Inflammatory macrophage treated with lipopolysaccharide for 1 hour (primary cell): ENCODE measurements around the gene SYNE1.
"Not testable (repeated sequence)": the region's sequence is repeated elsewhere in the genome, so short reads cannot be mapped to it uniquely, and the experiment has no call there.

Experiments used
- DNase-seq, 2 donors: peaks; one replicate each; pipeline ENCODE4 v3.0.0-alpha.2; 2020 to 2022

Gene SYNE1

GRCh38 chr6:152167641-152168603 lies 469.2 kb downstream of the SYNE1 start:
- no peak for DNase-seq

DNA sequence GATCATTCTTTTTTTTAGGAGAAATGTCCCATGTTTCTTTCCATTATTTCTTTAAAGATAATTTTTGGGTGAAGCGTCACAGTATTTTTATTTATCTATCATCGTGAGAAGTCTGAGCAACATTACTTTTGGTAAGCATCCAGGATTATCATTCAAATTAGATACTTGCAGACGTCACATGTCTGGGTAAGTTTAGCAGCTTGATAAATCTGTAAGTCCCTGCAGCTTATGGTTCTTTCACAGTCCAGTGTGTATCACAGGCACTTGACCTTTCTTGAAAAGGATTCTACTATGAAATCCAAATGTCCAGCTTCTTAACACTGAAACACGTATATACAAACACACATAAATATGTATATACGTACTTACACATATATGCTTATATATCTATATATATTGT lies 470.3 kb downstream of the SYNE1 start:
- DNase-seq = no peak

DNA sequence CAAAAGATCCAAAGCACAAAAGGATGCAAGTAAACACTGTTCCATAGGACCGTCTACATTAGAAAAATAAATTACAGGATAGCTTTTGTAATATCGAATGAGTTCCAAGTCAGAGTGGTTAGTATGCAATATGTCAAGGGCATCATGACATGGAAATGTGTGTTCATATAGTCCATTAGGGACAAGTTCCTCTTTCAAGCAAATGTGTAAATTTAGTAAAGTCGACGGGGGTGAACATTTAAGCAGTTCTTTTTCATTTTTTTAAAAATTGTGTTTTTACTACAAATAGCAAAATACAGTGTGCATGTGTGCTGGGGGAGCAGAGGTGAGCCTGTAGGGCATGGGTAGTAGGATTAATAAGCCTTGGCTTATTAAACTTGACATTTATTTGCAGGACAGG lies 470.7 kb downstream of the SYNE1 start:
- DNase-seq = peak in 1 of 2 donors; percentile 3

GRCh38 chr6:152164957-152165356 lies 472.2 kb downstream of the SYNE1 start:
- DNase-seq = no peak

- no peak for DNase-seq
Observed at GRCh38 chr6:152161501-152161900, 475.7 kb downstream of the SYNE1 start.

- DNase-seq = no peak
Observed at GRCh38 chr6:152160346-152160745, 476.8 kb downstream of the SYNE1 start.

DNA sequence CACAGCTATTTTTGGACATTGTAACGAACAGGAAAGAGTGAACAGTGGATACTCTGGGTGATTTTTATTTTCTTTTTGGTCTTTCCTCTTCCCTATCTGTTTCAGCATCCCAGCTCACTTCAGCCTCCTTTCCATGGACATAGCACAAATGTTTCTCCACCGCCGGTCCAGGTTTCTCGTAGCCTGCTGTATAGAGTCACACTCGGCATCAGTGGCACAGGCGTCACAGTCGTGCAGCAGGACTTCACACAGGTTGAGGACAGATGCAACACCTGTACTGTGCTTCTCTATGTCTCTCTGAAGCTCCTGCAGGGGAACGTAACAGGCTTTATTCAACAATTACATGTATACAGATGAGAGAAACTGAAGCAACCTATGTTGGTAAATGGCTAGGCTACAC lies 481.4 kb downstream of the SYNE1 start:
- no peak for DNase-seq

GRCh38 chr6:152154559-152155356 lies 482.4 kb downstream of the SYNE1 start:
- no peak for DNase-seq

- peak; percentile 5 to 15 for DNase-seq
Observed at GRCh38 chr6:152151920-152152319, 485.2 kb downstream of the SYNE1 start.

DNA sequence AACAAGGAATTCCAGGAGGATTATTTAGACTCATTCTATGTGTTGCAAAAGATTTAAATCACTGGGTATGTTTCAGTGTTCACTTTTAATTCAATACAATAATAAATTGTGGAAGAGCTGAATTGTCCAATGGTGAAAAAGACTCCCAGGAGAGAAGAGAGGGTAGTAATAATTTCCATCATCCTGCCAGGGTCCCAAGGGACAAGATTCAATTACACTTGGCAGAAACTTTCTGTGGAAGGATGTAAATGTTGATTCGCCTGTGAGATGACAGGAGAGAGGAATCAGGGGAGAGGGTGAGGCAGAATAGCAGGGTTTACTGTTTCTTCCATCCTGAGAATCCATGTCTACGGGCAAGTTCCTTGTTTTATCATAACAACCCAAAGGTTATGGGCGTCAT lies 487.0 kb downstream of the SYNE1 start:
- DNase-seq = no peak

GRCh38 chr6:152148412-152148811 lies 488.8 kb downstream of the SYNE1 start:
- DNase-seq = no peak

- DNase-seq = no peak
Observed at GRCh38 chr6:152147269-152147668, 489.9 kb downstream of the SYNE1 start.

DNA sequence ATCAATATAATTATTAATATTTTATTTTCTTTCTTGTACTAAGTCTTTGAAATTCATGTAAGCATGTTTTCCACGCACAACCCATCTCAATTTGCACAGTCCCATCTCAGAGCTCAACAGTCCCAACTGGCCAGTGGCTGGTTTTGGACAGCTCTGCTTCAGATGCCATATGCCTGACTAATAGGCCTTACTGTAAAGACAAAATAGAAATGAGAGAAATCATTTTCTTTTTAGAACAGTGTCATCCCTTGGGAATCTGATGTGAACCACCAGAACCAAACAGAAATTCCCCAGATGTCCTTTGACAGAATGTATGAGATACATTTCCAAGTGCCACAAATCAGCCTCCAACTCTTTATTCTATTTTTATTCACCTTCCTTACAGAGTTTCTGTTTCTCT lies 490.8 kb downstream of the SYNE1 start:
- DNase-seq = no peak

DNA sequence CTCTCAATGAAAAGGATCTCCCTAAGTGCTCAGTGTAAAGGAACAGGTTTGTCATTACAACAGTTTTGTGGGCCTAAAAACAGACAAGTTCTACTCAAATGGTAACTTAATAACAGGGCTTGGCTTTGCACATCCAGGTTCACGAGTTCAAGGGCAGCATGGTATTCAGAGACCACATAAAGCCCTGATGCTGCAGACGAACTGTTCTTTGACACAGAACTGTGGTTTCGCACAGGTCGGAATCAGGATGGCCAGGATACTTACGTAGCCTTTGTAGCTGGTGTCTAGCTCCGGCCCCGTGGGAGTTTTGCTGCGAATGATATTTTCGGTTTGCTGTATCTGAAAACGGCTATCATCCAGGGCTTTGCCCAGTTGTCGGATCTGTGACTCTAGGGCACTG lies 493.8 kb downstream of the SYNE1 start:
- DNase-seq = no peak

- no peak for DNase-seq
Observed at GRCh38 chr6:152142105-152142504, 495.1 kb downstream of the SYNE1 start.

DNA sequence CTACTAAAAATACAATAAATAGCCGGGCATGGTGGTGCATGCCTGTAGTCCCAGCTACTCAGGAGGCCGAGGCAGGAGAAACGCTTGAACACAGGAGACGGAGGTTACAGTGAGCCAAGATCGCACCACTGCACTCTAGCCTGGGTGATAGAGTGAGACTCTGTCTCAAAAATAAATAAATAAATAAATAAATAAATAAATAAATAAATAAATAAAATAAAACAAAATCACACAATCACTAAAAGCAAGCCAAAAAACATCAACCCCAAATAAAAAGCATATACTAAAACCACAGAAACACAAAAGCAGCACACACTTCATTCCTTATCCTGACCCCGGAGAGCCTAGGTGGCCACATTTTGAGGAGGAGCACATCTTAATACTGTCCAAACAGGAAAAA lies 498.8 kb downstream of the SYNE1 start:
- DNase-seq = not testable (repeated sequence)

DNA sequence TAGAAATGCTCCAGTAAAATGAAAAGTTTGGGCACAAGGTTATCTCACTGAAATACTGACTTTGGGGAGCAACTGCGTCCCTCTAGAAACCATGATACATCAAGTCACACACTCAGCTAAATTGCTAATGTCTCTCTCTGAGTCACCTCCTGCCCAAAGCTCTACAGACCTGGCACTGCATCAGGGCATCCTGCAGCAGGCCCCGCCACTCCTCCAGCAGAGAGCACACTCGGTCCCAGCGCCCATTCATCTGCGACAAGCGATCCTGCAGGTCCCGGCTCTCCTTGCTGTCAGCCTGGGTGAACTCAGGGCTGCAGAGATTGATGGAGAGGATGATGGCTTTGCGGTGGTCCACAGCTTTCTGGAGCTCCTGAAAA lies 500.7 kb downstream of the SYNE1 start:
- DNase-seq = no peak

DNA sequence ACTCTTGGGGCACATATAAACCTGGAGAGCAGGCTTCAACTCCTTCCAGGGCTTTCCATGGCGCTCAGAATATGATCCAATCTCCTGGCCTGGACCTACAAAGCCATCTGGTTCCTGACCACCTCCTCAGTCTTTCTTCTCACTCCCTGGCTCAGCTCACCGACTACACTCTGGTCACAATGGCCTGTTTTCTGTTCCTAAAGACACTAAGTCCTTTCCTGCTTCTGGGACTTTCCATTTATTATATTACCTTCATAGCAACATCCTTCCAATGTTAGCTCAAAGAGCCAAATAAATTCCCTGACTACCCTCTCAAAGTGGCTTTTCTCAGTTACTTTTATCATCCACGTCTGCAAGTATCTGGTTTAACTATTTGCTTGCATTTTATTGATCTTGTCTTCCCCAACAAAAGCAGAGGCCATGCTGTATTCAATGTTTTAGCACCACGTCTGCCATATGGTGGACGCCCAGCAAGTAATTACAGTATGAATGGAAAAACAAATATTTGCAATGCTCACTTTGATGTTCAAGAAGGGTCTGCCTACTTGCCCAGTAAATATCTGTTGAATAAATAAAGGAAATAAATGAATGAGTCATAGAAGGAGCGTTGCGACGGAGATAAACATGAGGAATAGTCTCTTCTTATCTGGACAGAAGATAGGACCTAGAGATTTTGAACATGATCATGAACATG lies 501.3 kb downstream of the SYNE1 start:
- DNase-seq = no peak

- no peak for DNase-seq
Observed at GRCh38 chr6:152130441-152130840, 506.7 kb downstream of the SYNE1 start.

GRCh38 chr6:152129691-152130151 lies 507.4 kb downstream of the SYNE1 start:
- no peak for DNase-seq

GRCh38 chr6:152127432-152128165 lies 509.6 kb downstream of the SYNE1 start:
- no peak for DNase-seq

DNA sequence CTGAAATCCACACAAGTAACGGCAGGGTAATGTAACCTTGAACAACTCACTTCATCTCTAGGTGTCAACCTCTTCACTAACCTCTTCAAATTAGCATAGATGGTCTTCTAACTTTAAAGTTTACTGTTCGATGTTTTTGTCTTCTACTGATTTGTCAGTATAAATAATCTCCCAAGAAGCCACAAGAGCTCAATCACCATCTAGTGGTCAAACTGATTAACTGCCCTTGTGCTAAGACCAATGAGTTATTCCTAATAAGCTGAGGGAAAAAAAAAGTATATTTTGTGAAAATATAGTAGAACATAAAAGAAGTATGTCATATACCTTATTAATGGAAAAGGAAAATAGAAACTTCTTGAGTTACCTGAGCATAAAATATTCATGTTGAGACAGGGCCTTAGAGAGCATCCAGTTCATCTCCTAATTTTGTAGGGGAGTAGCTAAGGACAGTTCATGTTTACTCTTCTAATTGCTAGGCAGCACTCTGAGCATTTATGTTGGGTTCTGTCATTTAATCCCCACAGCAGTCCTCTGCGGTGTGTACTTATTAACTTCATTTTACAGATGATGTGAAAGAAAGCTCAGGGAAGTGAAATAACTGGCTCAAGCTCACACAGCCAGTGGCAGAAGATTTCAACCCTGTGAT lies 512.6 kb downstream of the SYNE1 start:
- DNase-seq = peak; percentile 46 to 72
